ENCODE data around the gene APOM.

APOM gene

GRCh38 chr6:31681135-31681671 lies 25.5 kb downstream of the APOM start:
- no peak for DNase-seq (ENCODE audit: low read depth)
- no peak overlapping the region for H3K4me3 ChIP-seq (ENCODE audit: low read depth, low read length)
- no peak for TF ChIP-seq CTCF (IDR thresholded peaks at IDR 0.05; ENCODE audit: control insufficient read depth, extremely low read depth, insufficient read depth)

- no peak overlapping the region for H3K4me3 ChIP-seq (ENCODE audit: low read depth, low read length)
- TF ChIP-seq CTCF (IDR thresholded peaks at IDR 0.05; ENCODE audit: control insufficient read depth, extremely low read depth, insufficient read depth): no peak
- DNase-seq (ENCODE audit: low read depth): no peak
Measured at GRCh38 chr6:31683591-31683990, 27.9 kb downstream of the APOM start.

GRCh38 chr6:31686483-31686882 lies 30.8 kb downstream of the APOM start:
- DNase-seq (ENCODE audit: low read depth): no peak
- TF ChIP-seq CTCF (IDR thresholded peaks at IDR 0.05; ENCODE audit: control insufficient read depth, extremely low read depth, insufficient read depth): no peak
- no peak overlapping the region for H3K4me3 ChIP-seq (ENCODE audit: low read depth, low read length)

- no peak for TF ChIP-seq CTCF (IDR thresholded peaks at IDR 0.05; ENCODE audit: control insufficient read depth, extremely low read depth, insufficient read depth)
- no peak for DNase-seq (ENCODE audit: low read depth)
- H3K4me3 ChIP-seq (ENCODE audit: low read depth, low read length): no peak overlapping the region
Measured at GRCh38 chr6:31687321-31687720, 31.6 kb downstream of the APOM start.

GRCh38 chr6:31687860-31688693 lies 32.4 kb downstream of the APOM start:
- no peak overlapping the region for H3K4me3 ChIP-seq (ENCODE audit: low read depth, low read length)
- no peak for DNase-seq (ENCODE audit: low read depth)
- TF ChIP-seq CTCF (IDR thresholded peaks at IDR 0.05; ENCODE audit: control insufficient read depth, extremely low read depth, insufficient read depth): no peak

- no peak overlapping the region for H3K4me3 ChIP-seq (ENCODE audit: low read depth, low read length)
- no peak for DNase-seq (ENCODE audit: low read depth)
- TF ChIP-seq CTCF (IDR thresholded peaks at IDR 0.05; ENCODE audit: control insufficient read depth, extremely low read depth, insufficient read depth): peak; percentile 42
Measured at GRCh38 chr6:31689249-31690110, 33.8 kb downstream of the APOM start.

Data from LNCaP clone FGC (cell line).